Ishikawa (cell line): ENCODE data around the gene BMPR1B.

Source experiments
- CEBPB ChIP-seq: IDR thresholded peaks from 2 replicates; pipeline ENCODE4 v1.6.1; 2012
- CREB1 ChIP-seq: IDR thresholded peaks from 2 replicates; pipeline ENCODE4 v1.6.1; 2012; ENCODE audit warnings: low read depth
- EP300 ChIP-seq: IDR thresholded peaks from 2 replicates; pipeline ENCODE4 v1.6.1; 2012; ENCODE audit warnings: borderline replicate concordance
- FOXM1 ChIP-seq: IDR thresholded peaks from 2 replicates; pipeline ENCODE4 v1.6.1; 2012; ENCODE audit warnings: low read depth, borderline replicate concordance
- NFIC ChIP-seq: IDR thresholded peaks from 2 replicates; pipeline ENCODE4 v1.6.1; 2012
- RAD21 ChIP-seq: IDR thresholded peaks from 2 replicates; pipeline ENCODE4 v1.6.1; 2012; ENCODE audit warnings: low read depth
- TAF1 ChIP-seq: IDR thresholded peaks from 2 replicates; pipeline ENCODE4 v1.6.1; 2012; ENCODE audit warnings: low read depth, mild to moderate bottlenecking
- TCF12 ChIP-seq: IDR thresholded peaks from 2 replicates; pipeline ENCODE4 v1.6.1; 2012; ENCODE audit warnings: low read depth
- TEAD4 ChIP-seq: IDR thresholded peaks from 2 replicates; pipeline ENCODE4 v1.6.1; 2012
- YY1 ChIP-seq: IDR thresholded peaks from 2 replicates; pipeline ENCODE4 v1.6.1; 2012; ENCODE audit warnings: low read depth
- TF ChIP-seq, protein P1 (sequence below): IDR thresholded peaks from 2 replicates; pipeline ENCODE4 v1.6.1; 2012
- TF ChIP-seq, protein P2 (sequence below): IDR thresholded peaks from 2 replicates; pipeline ENCODE4 v1.6.1; 2012; ENCODE audit warnings: low read depth, mild to moderate bottlenecking
- TF ChIP-seq, protein P3 (sequence below): IDR thresholded peaks from 2 replicates; pipeline ENCODE4 v1.6.1; 2012

DNA sequence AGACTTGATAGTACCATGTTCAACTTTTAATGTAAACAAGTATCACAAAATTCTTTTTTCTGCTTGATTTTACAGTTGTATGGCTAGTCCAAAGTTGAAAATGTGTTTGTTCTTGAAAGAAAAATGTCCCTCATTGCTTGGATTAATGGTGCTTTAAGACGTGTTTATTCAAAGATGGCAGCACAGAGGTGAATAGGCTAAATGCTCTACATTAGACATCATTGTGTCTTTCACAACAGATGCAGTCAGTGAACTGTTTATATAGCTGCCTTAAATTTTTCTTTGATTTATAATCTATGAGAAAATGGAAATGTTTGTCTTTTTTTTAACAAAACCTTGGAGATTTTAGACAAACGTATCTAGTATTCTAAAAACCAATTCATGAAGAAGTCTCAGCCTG lies 137.3 kb downstream of the BMPR1B start:
- TF ChIP-seq EP300 = no peak
- TF ChIP-seq CREB1 = no peak
- TF ChIP-seq, protein P1, sequence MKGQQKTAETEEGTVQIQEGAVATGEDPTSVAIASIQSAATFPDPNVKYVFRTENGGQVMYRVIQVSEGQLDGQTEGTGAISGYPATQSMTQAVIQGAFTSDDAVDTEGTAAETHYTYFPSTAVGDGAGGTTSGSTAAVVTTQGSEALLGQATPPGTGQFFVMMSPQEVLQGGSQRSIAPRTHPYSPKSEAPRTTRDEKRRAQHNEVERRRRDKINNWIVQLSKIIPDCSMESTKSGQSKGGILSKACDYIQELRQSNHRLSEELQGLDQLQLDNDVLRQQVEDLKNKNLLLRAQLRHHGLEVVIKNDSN = no peak
- TF ChIP-seq RAD21 = no peak
- no peak for TF ChIP-seq CEBPB
- TF ChIP-seq, protein P2, sequence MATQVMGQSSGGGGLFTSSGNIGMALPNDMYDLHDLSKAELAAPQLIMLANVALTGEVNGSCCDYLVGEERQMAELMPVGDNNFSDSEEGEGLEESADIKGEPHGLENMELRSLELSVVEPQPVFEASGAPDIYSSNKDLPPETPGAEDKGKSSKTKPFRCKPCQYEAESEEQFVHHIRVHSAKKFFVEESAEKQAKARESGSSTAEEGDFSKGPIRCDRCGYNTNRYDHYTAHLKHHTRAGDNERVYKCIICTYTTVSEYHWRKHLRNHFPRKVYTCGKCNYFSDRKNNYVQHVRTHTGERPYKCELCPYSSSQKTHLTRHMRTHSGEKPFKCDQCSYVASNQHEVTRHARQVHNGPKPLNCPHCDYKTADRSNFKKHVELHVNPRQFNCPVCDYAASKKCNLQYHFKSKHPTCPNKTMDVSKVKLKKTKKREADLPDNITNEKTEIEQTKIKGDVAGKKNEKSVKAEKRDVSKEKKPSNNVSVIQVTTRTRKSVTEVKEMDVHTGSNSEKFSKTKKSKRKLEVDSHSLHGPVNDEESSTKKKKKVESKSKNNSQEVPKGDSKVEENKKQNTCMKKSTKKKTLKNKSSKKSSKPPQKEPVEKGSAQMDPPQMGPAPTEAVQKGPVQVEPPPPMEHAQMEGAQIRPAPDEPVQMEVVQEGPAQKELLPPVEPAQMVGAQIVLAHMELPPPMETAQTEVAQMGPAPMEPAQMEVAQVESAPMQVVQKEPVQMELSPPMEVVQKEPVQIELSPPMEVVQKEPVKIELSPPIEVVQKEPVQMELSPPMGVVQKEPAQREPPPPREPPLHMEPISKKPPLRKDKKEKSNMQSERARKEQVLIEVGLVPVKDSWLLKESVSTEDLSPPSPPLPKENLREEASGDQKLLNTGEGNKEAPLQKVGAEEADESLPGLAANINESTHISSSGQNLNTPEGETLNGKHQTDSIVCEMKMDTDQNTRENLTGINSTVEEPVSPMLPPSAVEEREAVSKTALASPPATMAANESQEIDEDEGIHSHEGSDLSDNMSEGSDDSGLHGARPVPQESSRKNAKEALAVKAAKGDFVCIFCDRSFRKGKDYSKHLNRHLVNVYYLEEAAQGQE = no peak
- no peak for TF ChIP-seq TAF1
- TF ChIP-seq, protein P3, sequence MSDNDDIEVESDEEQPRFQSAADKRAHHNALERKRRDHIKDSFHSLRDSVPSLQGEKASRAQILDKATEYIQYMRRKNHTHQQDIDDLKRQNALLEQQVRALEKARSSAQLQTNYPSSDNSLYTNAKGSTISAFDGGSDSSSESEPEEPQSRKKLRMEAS = no peak
- TF ChIP-seq FOXM1 = no peak
- TF ChIP-seq YY1 = no peak
- TF ChIP-seq NFIC = no peak
- no peak for TF ChIP-seq TCF12
- TF ChIP-seq TEAD4 = no peak
